Kidney capillary endothelial cell (primary cell): ENCODE data around the gene USP17L21.
"Not testable (repeated sequence)": the region's sequence is repeated elsewhere in the genome, so short reads cannot be mapped to it uniquely, and the experiment has no call there.

Experiments used
- DNase-seq: peaks from one replicate; pipeline ENCODE4 v3.0.0-alpha.2; 2018; ENCODE audit warnings: low spot score

USP17L21 gene

GRCh38 chr4:9262572-9262971 lies at the start of gene USP17L21:
USP17L21 (plus strand) TSS chr4:9262872; CDS start chr4:9262872, 0 bp downstream.
- not testable (repeated sequence) for DNase-seq

- not testable (repeated sequence) for DNase-seq
Measured at GRCh38 chr4:9214701-9215100, 48.0 kb upstream of the USP17L21 start.

GRCh38 chr4:9215105-9215504 lies 47.6 kb upstream of the USP17L21 start, which contains the start of gene USP17L11:
USP17L11 (plus strand) TSS chr4:9215405; CDS start chr4:9215405, 0 bp downstream.
- not testable (repeated sequence) for DNase-seq

GRCh38 chr4:9219852-9220251 lies 42.8 kb upstream of the USP17L21 start, which contains the start of gene USP17L12:
USP17L12 (plus strand) TSS chr4:9220152; CDS start chr4:9220152, 0 bp downstream.
- DNase-seq = not testable (repeated sequence)

GRCh38 chr4:9224596-9224995 lies 38.1 kb upstream of the USP17L21 start, which contains the start of gene USP17L13:
USP17L13 (plus strand) TSS chr4:9224896; CDS start chr4:9224896, 0 bp downstream.
- not testable (repeated sequence) for DNase-seq

- DNase-seq = not testable (repeated sequence)
Measured at GRCh38 chr4:9230249-9230648, 32.4 kb upstream of the USP17L21 start.

- not testable (repeated sequence) for DNase-seq
Measured at GRCh38 chr4:9234085-9234484, 28.6 kb upstream of the USP17L21 start, which contains the start of gene USP17L15. USP17L15 (plus strand) TSS chr4:9234385; CDS start chr4:9234385, 0 bp downstream.

- DNase-seq = not testable (repeated sequence)
Measured at GRCh38 chr4:9238461-9238860, 24.2 kb upstream of the USP17L21 start.

GRCh38 chr4:9243579-9243978 lies 19.1 kb upstream of the USP17L21 start, which contains the start of gene USP17L17:
USP17L17 (plus strand) TSS chr4:9243879; CDS start chr4:9243879, 0 bp downstream.
- DNase-seq = not testable (repeated sequence)

- DNase-seq = not testable (repeated sequence)
Measured at GRCh38 chr4:9247953-9248680, 14.6 kb upstream of the USP17L21 start, which contains the start of gene USP17L18. USP17L18 (plus strand) TSS chr4:9248630; CDS start chr4:9248630, 0 bp downstream.

GRCh38 chr4:9253078-9253477 lies 9.6 kb upstream of the USP17L21 start, which contains the start of gene USP17L19:
USP17L19 (plus strand) TSS chr4:9253378; CDS start chr4:9253378, 0 bp downstream.
- not testable (repeated sequence) for DNase-seq

- DNase-seq = not testable (repeated sequence)
Measured at GRCh38 chr4:9257824-9258223, 4.8 kb upstream of the USP17L21 start, which contains the start of gene USP17L20. USP17L20 (plus strand) TSS chr4:9258124; CDS start chr4:9258124, 0 bp downstream.

- DNase-seq = not testable (repeated sequence)
Measured at GRCh38 chr4:9267319-9267718, 4.6 kb downstream of the USP17L21 start, which contains the start of gene USP17L22. USP17L22 (plus strand) TSS chr4:9267619; CDS start chr4:9267619, 0 bp downstream.

- not testable (repeated sequence) for DNase-seq
Measured at GRCh38 chr4:9271719-9272118, 9.0 kb downstream of the USP17L21 start.
